ENCODE results near the gene KLHL29. TPM values are rescaled to one million over a fixed set of nuclear protein-coding genes. Genes with fewer than 3 reads are reported as not detected.

KLHL29 gene
- total RNA-seq, 1 donor from 2014 or later = 5.0 TPM

DNA sequence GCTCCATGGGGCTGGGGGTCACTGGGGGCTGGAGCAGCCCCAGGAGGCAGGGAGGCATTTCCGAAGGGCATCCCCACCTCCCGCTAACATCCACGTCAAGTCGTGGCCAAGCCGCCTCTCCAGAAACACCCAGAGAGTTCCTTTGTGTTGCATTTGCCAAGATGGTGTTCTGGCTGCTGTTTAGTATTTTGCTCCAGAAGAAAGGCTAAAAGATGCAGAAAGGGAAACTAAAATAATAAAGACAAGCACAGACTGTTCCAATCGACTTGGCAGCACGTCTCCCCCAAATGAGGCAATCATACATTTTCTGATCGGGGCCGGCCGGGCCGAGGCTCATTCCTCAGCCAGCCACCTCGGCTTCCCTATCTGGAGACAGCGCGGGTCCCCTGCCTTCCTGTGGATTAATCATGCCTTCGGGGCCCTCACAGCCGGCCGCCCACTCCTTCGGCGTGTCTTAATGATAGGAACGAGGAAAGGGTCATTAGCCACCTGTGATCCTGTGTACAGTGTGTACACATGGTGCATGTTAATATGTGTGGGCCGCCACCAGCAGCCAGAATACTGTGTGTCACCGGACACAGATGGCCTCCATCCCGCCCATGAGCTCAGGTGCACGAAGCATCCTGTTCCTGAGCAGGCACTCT, 169.2 kb downstream of the KLHL29 start:
- Mint-ChIP-seq H3K4me1 (ENCODE audit: unreplicated experiment) (peaks cover 22% of the 10 kb centered on the region), H3K27ac (ENCODE audit: unreplicated experiment) (no peak overlapping the region), H3K4me3 (ENCODE audit: unreplicated experiment) (no peak overlapping the region), H3K36me3 (ENCODE audit: unreplicated experiment) (no peaks in the 10 kb centered on the region), H3K9me3 (ENCODE audit: unreplicated experiment) (no peaks in the 10 kb centered on the region), H3K27me3 (ENCODE audit: unreplicated experiment) (peaks cover 3% of the 10 kb centered on the region)
- no peak for TF ChIP-seq CTCF (IDR thresholded peaks at IDR 0.05)
- no peak for DNase-seq (ENCODE audit: extremely low spot score, unreplicated experiment)

DNA sequence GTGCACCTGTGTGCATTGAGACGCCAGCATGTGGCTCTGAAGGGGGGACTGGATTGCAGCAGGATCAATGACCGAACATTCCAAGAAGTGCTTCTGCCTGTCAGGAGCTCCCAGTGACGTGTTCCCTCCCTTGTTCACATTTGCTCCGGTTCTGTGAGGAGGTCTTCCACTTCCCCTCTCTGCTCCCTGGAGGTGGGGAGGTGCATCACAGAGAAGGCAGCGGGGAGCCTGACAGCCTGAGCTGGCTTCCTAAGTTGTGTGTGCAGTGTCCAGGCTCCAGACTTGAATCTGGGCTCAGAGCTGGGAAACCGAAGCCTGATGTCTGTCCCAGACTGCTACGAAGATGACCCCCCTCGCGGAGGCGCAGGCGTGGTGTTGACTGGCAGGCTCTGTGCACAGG, 171.0 kb downstream of the KLHL29 start:
- no peak for DNase-seq (ENCODE audit: extremely low spot score, unreplicated experiment)
- Mint-ChIP-seq H3K9me3 (ENCODE audit: unreplicated experiment) (no peaks in the 10 kb centered on the region), H3K4me1 (ENCODE audit: unreplicated experiment) (peaks cover 7% of the 10 kb centered on the region), H3K27ac (ENCODE audit: unreplicated experiment) (no peak overlapping the region), H3K36me3 (ENCODE audit: unreplicated experiment) (no peaks in the 10 kb centered on the region), H3K4me3 (ENCODE audit: unreplicated experiment) (no peak overlapping the region), H3K27me3 (ENCODE audit: unreplicated experiment) (peaks cover 10% of the 10 kb centered on the region)
- no peak for TF ChIP-seq CTCF (IDR thresholded peaks at IDR 0.05)

DNA sequence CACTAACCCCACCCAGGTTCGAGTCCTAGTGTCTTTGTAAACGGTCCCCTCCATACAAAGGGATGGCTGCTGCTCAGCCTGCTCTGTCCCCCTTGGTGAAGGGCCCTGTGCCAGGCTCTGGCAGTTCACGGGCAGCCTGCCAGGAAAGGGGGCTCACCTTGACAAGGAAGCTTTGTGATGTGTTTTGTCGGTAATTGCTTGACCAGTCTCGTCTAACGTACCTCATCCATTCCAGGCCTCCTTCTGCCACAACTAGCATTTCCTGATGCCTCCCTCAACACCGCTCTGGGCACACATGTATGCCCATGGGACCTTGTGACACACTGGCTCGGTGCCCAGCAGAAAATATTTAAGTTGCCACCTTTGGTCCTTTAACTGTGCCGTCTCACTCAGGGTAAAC, 171.9 kb downstream of the KLHL29 start:
- no peak for TF ChIP-seq CTCF (IDR thresholded peaks at IDR 0.05)
- Mint-ChIP-seq H3K27ac (ENCODE audit: unreplicated experiment) (no peak overlapping the region), H3K4me1 (ENCODE audit: unreplicated experiment) (peaks cover 7% of the 10 kb centered on the region), H3K36me3 (ENCODE audit: unreplicated experiment) (no peaks in the 10 kb centered on the region), H3K4me3 (ENCODE audit: unreplicated experiment) (no peak overlapping the region), H3K9me3 (ENCODE audit: unreplicated experiment) (no peaks in the 10 kb centered on the region), H3K27me3 (ENCODE audit: unreplicated experiment) (peaks cover 10% of the 10 kb centered on the region)
- DNase-seq (ENCODE audit: extremely low spot score, unreplicated experiment) = no peak

DNA sequence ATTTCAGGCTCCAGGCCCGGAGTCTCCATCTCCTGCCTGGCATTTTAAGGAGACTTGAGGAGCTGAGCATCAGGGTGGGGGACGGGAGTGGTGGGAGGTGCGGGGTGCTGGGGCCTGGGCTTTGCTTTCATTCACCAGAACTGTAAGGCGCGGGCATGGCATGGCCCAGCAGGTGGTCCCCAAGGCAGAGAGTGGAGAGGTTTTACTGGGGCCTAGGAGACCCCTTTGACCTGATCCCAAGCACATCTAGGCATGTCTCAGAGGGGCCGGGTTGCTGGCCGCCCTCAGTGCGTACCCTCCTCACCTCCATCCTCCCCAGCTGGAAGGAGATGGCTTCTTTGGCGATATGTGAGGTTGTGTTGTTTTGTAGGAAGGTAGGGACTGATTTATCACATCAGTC, 172.5 kb downstream of the KLHL29 start:
- H3K36me3 Mint-ChIP-seq (ENCODE audit: unreplicated experiment) = no peaks in the 10 kb centered on the region

More for the DNA sequence above, 172.5 kb downstream of the KLHL29 start:
- Mint-ChIP-seq H3K27ac (ENCODE audit: unreplicated experiment) (no peak overlapping the region), H3K4me1 (ENCODE audit: unreplicated experiment) (peaks cover 4% of the 10 kb centered on the region), H3K27me3 (ENCODE audit: unreplicated experiment) (peaks cover 10% of the 10 kb centered on the region), H3K4me3 (ENCODE audit: unreplicated experiment) (no peak overlapping the region), H3K9me3 (ENCODE audit: unreplicated experiment) (no peaks in the 10 kb centered on the region)
- TF ChIP-seq CTCF (IDR thresholded peaks at IDR 0.05) = no peak
- no peak for DNase-seq (ENCODE audit: extremely low spot score, unreplicated experiment)
